ENCODE results near the gene CHKA.
A peak's percentile ranks its signal among the peaks of the same experiment; 100 is the strongest.

Gene CHKA

GRCh38 chr11:68025047-68025446 lies 96.1 kb downstream of the CHKA start:
- Histone ChIP-seq H3K9me3 (ENCODE audit: control insufficient read depth in 2 of 2, low read length in 2 of 2) (no peaks in the 10 kb centered on the region), H3K27ac (ENCODE audit: low read depth in 2 of 2, low read length in 2 of 2) (no peak overlapping the region), H3K4me1 (ENCODE audit: control insufficient read depth in 2 of 2, insufficient read depth in 2 of 2, low read length in 2 of 2) (peaks cover 5 to 8% of the 10 kb centered on the region in 2 donors), H3K36me3 (ENCODE audit: control insufficient read depth in 2 of 2, insufficient read depth in 2 of 2, low read length in 2 of 2) (peaks cover 7 to 14% of the 10 kb centered on the region in 2 donors), H3K9ac (ENCODE audit: low read depth in 1 of 2, low read length in 2 of 2) (no peak overlapping the region), H3K4me3 (ENCODE audit: low read length in 2 of 2) (no peak overlapping the region), H3K27me3 (ENCODE audit: control insufficient read depth in 2 of 2, insufficient read depth in 2 of 2, low read length in 2 of 2) (no peaks in the 10 kb centered on the region)

DNA sequence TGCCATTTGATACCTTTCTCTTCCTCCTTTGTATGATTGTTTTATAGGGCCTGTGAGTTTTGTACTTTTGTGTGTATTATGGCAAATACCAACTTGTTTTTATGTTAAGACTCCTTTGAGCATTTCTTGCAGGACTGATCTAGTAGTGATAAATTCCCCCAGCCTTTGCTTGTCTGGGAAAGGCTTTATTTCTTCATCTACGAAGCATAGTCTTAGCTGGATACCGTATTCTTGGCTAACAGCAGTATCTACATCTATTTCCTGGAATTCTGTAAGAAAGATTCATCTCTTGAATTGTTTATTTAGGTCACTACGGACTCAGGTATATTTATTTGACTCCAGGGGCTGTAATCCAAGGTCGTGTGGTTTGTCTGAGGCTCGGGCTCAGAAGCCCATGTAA lies 96.7 kb downstream of the CHKA start:
- Histone ChIP-seq H3K4me3 (ENCODE audit: low read length in 2 of 2) (no peak overlapping the region), H3K27ac (ENCODE audit: low read depth in 2 of 2, low read length in 2 of 2) (no peak overlapping the region), H3K4me1 (ENCODE audit: control insufficient read depth in 2 of 2, insufficient read depth in 2 of 2, low read length in 2 of 2) (peaks cover 2 to 8% of the 10 kb centered on the region in 2 donors), H3K9me3 (ENCODE audit: control insufficient read depth in 2 of 2, low read length in 2 of 2) (no peaks in the 10 kb centered on the region), H3K9ac (ENCODE audit: low read depth in 1 of 2, low read length in 2 of 2) (no peak overlapping the region), H3K36me3 (ENCODE audit: control insufficient read depth in 2 of 2, insufficient read depth in 2 of 2, low read length in 2 of 2) (peaks cover 7 to 14% of the 10 kb centered on the region in 2 donors), H3K27me3 (ENCODE audit: control insufficient read depth in 2 of 2, insufficient read depth in 2 of 2, low read length in 2 of 2) (no peaks in the 10 kb centered on the region)

DNA sequence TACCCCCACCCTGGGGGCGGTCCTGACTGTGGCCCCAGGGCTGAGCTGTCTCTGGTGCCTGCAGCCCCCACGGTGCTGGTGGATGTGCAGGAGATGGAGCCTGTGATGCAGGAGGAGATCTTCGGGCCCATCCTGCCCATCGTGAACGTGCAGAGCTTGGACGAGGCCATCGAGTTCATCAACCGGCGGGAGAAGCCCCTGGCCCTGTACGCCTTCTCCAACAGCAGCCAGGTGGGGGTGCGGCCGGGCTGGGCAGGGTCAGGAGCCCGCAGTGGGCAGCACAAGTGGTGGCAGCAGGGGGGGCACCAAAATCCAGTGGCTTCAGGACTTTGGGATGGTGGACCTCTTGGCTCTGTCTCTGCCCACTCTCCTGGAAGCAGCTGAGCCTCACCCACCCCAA lies 98.7 kb downstream of the CHKA start:
- Histone ChIP-seq H3K9me3 (ENCODE audit: control insufficient read depth in 2 of 2, low read length in 2 of 2) (no peaks in the 10 kb centered on the region), H3K36me3 (ENCODE audit: control insufficient read depth in 2 of 2, insufficient read depth in 2 of 2, low read length in 2 of 2) (peaks cover 7 to 14% of the 10 kb centered on the region in 2 donors), H3K27ac (ENCODE audit: low read depth in 2 of 2, low read length in 2 of 2) (no peak overlapping the region), H3K4me3 (ENCODE audit: low read length in 2 of 2) (no peak overlapping the region), H3K9ac (ENCODE audit: low read depth in 1 of 2, low read length in 2 of 2) (no peak overlapping the region), H3K4me1 (ENCODE audit: control insufficient read depth in 2 of 2, insufficient read depth in 2 of 2, low read length in 2 of 2) (peaks cover 0 to 8% of the 10 kb centered on the region in 2 donors), H3K27me3 (ENCODE audit: control insufficient read depth in 2 of 2, insufficient read depth in 2 of 2, low read length in 2 of 2) (no peaks in the 10 kb centered on the region)

DNA sequence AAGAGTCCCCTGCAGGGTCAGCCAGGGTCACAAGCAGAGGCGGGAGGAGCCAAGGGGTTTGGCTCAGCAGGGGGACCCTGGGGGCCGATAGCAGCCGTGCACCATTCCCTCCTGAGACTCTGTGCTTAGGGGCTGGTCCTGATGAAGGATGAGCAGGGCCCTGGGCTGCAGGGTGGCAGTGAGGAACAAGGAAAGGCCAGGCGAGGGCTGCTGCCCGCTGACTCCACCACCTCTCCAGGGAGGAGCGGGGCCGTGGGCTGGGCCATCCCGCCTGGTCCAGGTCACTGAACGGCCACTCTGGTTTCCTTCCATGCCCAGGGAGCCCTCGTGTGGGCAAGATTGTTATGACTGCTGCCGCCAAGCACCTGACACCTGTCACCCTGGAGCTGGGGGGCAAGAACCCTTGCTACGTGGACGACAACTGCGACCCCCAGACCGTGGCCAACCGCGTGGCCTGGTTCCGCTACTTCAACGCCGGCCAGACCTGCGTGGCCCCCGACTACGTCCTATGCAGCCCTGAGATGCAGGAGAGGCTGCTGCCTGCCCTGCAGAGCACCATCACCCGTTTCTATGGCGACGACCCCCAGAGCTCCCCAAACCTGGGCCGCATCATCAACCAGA lies 99.9 kb downstream of the CHKA start:
- H3K9me3 ChIP-seq (ENCODE audit: control insufficient read depth in 2 of 2, low read length in 2 of 2), result no peaks in the 10 kb centered on the region
- no peak overlapping the region for H3K27ac ChIP-seq (ENCODE audit: low read depth in 2 of 2, low read length in 2 of 2)
- H3K9ac ChIP-seq (ENCODE audit: low read depth in 1 of 2, low read length in 2 of 2), result no peak overlapping the region

DNA sequence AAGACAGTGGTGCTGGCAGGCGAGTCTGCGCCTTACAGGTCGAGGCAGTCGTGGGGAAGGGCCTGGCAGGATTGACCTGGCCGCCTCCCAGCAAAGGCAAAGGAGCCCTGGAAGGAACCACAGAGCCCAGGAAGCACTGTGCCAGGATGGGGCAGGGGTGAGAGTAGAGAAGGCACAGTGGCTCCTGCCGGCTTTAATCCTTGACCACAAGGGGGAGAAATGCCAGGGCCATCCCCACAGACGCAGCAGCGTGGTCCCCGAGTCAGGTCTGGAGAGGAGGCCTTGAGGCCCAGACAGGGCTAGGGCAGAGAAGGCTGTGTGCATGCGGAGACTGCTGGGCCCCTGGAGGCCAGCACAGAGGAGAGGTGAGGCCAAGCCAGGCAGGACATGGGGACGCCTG lies 100.6 kb downstream of the CHKA start:
- H3K27ac ChIP-seq (ENCODE audit: low read depth in 2 of 2, low read length in 2 of 2), result no peak overlapping the region
- H3K4me3 ChIP-seq (ENCODE audit: low read length in 2 of 2), result no peak overlapping the region
- H3K9ac ChIP-seq (ENCODE audit: low read depth in 1 of 2, low read length in 2 of 2), result no peak overlapping the region
- peaks cover 0 to 15% of the 10 kb centered on the region in 2 donors for H3K4me1 ChIP-seq (ENCODE audit: control insufficient read depth in 2 of 2, insufficient read depth in 2 of 2, low read length in 2 of 2)
- H3K9me3 ChIP-seq (ENCODE audit: control insufficient read depth in 2 of 2, low read length in 2 of 2), result no peaks in the 10 kb centered on the region
- peaks cover 3 to 11% of the 10 kb centered on the region in 2 donors for H3K36me3 ChIP-seq (ENCODE audit: control insufficient read depth in 2 of 2, insufficient read depth in 2 of 2, low read length in 2 of 2)
- no peaks in the 10 kb centered on the region for H3K27me3 ChIP-seq (ENCODE audit: control insufficient read depth in 2 of 2, insufficient read depth in 2 of 2, low read length in 2 of 2)

More for the DNA sequence above, 99.9 kb downstream of the CHKA start:
- Histone ChIP-seq H3K4me3 (ENCODE audit: low read length in 2 of 2) (no peak overlapping the region), H3K27me3 (ENCODE audit: control insufficient read depth in 2 of 2, insufficient read depth in 2 of 2, low read length in 2 of 2) (no peaks in the 10 kb centered on the region), H3K36me3 (ENCODE audit: control insufficient read depth in 2 of 2, insufficient read depth in 2 of 2, low read length in 2 of 2) (peaks cover 7 to 14% of the 10 kb centered on the region in 2 donors), H3K4me1 (ENCODE audit: control insufficient read depth in 2 of 2, insufficient read depth in 2 of 2, low read length in 2 of 2) (peaks cover 0 to 15% of the 10 kb centered on the region in 2 donors)

DNA sequence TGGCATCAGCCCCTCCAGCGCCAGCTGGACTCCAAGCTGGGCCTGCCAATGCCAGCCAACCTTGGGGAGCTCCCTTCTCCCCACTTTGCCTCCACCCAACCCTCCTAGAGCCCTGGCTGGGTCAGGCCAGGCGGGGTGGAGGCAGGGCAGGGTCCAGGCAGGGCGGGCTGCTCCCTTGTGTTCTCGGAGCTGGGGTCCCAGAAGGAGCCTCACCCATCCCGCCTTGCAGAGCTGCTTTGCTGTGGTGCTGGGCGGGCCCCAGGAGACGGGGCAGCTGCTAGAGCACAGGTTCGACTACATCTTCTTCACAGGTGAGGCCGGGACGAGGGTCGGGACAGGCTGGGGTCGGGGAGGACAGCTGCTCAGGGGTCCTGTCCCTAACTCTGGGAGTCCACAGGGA lies 101.7 kb downstream of the CHKA start:
- Histone ChIP-seq H3K4me3 (ENCODE audit: low read length in 2 of 2) (no peak overlapping the region), H3K27ac (ENCODE audit: low read depth in 2 of 2, low read length in 2 of 2) (no peak overlapping the region), H3K36me3 (ENCODE audit: control insufficient read depth in 2 of 2, insufficient read depth in 2 of 2, low read length in 2 of 2) (peaks cover 0 to 8% of the 10 kb centered on the region in 2 donors), H3K9me3 (ENCODE audit: control insufficient read depth in 2 of 2, low read length in 2 of 2) (no peaks in the 10 kb centered on the region), H3K9ac (ENCODE audit: low read depth in 1 of 2, low read length in 2 of 2) (no peak overlapping the region), H3K4me1 (ENCODE audit: control insufficient read depth in 2 of 2, insufficient read depth in 2 of 2, low read length in 2 of 2) (peaks cover 6 to 21% of the 10 kb centered on the region in 2 donors), H3K27me3 (ENCODE audit: control insufficient read depth in 2 of 2, insufficient read depth in 2 of 2, low read length in 2 of 2) (no peaks in the 10 kb centered on the region)

- H3K27me3 ChIP-seq (ENCODE audit: control insufficient read depth in 2 of 2, insufficient read depth in 2 of 2, low read length in 2 of 2), result no peaks in the 10 kb centered on the region
- H3K4me1 ChIP-seq (ENCODE audit: control insufficient read depth in 2 of 2, insufficient read depth in 2 of 2, low read length in 2 of 2), result peaks cover 12 to 29% of the 10 kb centered on the region in 2 donors
- H3K9ac ChIP-seq (ENCODE audit: low read depth in 1 of 2, low read length in 2 of 2), result no peak overlapping the region
- H3K36me3 ChIP-seq (ENCODE audit: control insufficient read depth in 2 of 2, insufficient read depth in 2 of 2, low read length in 2 of 2), result peaks cover 0 to 2% of the 10 kb centered on the region in 2 donors
- H3K9me3 ChIP-seq (ENCODE audit: control insufficient read depth in 2 of 2, low read length in 2 of 2), result no peaks in the 10 kb centered on the region
- no peak overlapping the region for H3K4me3 ChIP-seq (ENCODE audit: low read length in 2 of 2)
- H3K27ac ChIP-seq (ENCODE audit: low read depth in 2 of 2, low read length in 2 of 2), result no peak overlapping the region
These were observed 102.4 kb downstream of the CHKA start for GRCh38 chr11:68018730-68019190.

DNA sequence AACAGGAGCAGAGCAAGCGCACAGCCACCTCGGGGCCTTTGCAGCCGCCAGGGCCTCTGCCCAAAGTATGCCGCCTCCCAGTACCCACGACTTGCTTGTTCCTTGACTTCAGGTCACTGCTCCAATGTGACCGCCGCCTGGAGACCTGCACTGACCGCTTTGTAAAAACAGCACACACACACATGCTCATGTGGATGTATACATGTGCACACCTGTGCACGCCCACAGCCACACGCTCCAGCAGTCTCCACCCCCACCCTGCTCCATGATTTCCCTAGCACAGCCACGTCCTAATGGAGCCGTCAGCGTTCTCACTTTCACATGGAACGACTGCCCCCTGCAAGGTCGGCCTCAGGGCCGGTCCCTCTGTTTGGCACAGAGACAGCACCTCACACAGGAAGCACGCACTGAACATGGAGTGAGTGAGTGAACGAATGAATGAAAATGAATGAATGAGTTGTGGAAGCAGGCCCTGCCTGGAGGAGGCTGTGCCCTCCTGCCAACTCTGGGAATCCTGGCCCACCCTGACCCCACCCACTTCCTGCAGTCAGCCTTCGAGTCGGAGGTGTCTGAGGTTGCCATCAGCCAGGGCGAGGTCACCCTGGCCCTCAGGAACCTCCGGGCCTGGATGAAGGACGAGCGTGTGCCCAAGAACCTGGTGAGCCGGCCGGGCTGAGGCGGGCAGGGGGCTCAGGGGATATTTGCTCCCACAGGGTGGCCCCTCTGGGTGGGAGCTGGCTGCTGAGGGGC lies 103.0 kb downstream of the CHKA start:
- H3K9ac ChIP-seq (ENCODE audit: low read depth in 1 of 2, low read length in 2 of 2), result no peak overlapping the region
- no peak overlapping the region for H3K4me3 ChIP-seq (ENCODE audit: low read length in 2 of 2)
- H3K9me3 ChIP-seq (ENCODE audit: control insufficient read depth in 2 of 2, low read length in 2 of 2), result no peaks in the 10 kb centered on the region
- H3K4me1 ChIP-seq (ENCODE audit: control insufficient read depth in 2 of 2, insufficient read depth in 2 of 2, low read length in 2 of 2), result peaks cover 13 to 33% of the 10 kb centered on the region in 2 donors
- H3K36me3 ChIP-seq (ENCODE audit: control insufficient read depth in 2 of 2, insufficient read depth in 2 of 2, low read length in 2 of 2), result peaks cover 0 to 2% of the 10 kb centered on the region in 2 donors
- no peaks in the 10 kb centered on the region for H3K27me3 ChIP-seq (ENCODE audit: control insufficient read depth in 2 of 2, insufficient read depth in 2 of 2, low read length in 2 of 2)
- no peak overlapping the region for H3K27ac ChIP-seq (ENCODE audit: low read depth in 2 of 2, low read length in 2 of 2)

DNA sequence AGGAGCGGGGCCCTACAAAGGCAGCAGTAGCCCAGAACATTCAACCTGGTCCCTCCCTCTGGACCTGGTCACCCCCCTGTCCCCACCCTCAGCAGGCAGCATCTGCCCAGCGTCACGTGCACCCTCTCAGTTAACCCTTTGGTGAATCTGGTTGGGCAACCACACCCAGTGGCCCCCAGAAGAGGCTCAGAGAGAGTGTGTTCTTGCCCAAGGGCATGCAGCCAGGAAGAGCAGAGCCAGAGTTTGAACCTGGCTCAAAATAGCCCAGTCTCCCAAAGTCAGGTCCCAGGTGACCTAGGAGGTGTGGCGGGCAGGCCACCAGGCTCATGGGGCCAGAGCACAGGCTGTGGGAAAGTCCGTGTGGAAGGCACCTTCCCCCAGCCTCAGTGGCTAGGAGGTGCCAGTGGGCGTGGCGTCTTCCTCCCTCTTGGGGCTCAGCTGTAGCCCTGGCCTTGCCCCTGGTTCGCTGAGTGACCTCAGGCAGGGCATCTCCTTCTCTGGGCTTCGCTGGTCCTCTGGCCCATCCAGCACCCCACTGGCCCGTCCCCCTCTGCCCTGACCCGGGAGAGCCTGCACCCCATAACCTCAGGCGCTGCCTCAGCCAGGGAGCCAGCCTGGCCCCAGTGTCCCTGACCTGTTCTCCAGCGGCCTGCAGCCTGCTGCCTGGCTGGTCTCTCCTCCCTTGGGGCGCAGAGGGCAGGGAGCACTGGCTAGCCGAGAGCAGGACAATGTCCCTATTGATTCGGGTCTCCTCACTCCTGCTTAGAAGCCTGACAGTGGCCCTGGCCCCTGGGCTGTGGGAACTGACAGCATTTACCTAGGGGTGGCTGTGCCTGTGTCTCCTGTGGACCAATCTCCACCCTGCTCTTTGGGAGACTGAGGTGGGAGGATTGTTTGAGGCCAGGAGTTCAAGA lies 104.0 kb downstream of the CHKA start:
- no peaks in the 10 kb centered on the region for H3K27me3 ChIP-seq (ENCODE audit: control insufficient read depth in 2 of 2, insufficient read depth in 2 of 2, low read length in 2 of 2)
- H3K9me3 ChIP-seq (ENCODE audit: control insufficient read depth in 2 of 2, low read length in 2 of 2), result no peaks in the 10 kb centered on the region
- peaks cover 13 to 33% of the 10 kb centered on the region in 2 donors for H3K4me1 ChIP-seq (ENCODE audit: control insufficient read depth in 2 of 2, insufficient read depth in 2 of 2, low read length in 2 of 2)
- H3K36me3 ChIP-seq (ENCODE audit: control insufficient read depth in 2 of 2, insufficient read depth in 2 of 2, low read length in 2 of 2), result peaks cover 0 to 1% of the 10 kb centered on the region in 2 donors
- H3K4me3 ChIP-seq (ENCODE audit: low read length in 2 of 2), result no peak overlapping the region
- peak overlapping the region in 1 of 2 donors; percentile 10 for H3K9ac ChIP-seq (ENCODE audit: low read depth in 1 of 2, low read length in 2 of 2)
- no peak overlapping the region for H3K27ac ChIP-seq (ENCODE audit: low read depth in 2 of 2, low read length in 2 of 2)
